Activated CD4-positive, alpha-beta T cell treated with anti-CD3 and anti-CD28 coated beads, Interleukin-2, amount 50 U/mL, for 24 hours (primary cell): ENCODE data around the gene FYB2.
"Not testable (repeated sequence)": the region's sequence is repeated elsewhere in the genome, so short reads cannot be mapped to it uniquely, and the experiment has no call there.

Source experiments
- DNase-seq, 2 donors: peaks; one replicate each; pipeline ENCODE4 v3.0.0-alpha.2; 2020; ENCODE audit warnings: low read depth in 1 of 2, low spot score in 1 of 2

FYB2 gene

DNA sequence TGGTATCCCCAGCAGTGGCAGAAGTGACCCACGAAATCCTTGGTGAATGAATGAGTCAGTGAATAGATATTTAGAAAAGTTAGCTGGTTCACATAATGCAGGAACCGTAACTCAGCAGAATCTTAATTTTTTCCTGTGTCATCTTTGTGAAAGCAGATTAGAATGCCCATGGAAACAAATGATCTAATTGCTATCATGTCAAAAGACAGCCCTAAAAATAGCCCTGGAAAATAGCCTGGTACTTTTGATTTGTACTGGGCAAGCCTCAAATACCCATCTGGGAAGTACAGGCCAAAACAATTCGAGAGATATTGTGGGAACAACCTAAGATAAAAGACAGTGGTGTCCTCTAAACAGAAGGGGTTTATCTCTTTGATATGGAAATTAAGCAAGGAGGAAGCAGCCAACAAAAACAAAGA is 21.1 kb downstream of the FYB2 start:
- no peak for DNase-seq

DNA sequence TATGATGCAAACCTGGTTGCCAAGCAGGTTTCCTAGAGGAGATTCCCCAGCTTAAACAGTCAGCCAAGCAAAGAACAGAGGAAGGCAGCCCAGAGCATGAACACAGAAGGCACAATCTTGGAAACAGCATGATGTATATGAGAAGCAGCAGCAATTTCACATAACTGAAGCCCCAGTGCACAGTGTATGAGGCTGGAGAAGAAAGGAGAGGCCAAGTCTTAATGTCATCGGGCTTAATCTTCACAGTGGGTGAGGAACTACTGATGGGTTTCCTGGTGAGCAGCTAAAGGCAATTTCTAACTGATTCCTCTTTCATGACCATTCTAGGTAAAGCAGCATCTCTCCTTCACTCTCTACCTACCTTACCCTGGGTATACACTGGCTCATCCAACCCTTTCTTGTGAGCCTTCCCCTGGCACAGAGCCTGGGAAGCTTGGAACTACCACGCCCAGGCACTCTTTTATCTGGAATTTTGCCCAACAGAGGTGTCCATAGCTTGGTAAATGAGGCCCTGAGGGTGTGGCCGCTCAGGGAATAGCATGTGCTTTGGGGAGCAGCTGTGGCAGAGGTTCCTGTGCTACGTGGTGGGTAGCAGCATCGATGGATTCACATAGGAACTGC is 22.0 kb downstream of the FYB2 start:
- DNase-seq: no peak

DNA sequence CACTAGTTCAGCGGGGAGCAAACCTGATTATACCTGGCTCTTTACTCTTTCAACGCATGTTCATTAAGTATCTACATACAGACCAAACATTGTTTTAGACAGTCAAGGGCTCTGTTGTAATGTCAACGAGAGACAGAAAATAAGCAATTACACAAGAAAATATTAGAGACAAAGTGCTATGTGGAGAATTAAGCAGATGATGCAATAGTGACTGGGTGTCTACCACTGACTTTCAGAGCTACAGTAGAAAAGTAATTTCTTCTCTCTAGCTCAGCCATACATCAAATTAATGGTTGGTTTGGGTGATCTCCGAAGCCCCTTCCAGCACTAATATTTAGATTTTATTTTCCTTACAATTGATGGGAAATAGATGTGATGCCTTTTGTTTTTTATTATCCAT is 23.3 kb downstream of the FYB2 start:
- no peak for DNase-seq

DNA sequence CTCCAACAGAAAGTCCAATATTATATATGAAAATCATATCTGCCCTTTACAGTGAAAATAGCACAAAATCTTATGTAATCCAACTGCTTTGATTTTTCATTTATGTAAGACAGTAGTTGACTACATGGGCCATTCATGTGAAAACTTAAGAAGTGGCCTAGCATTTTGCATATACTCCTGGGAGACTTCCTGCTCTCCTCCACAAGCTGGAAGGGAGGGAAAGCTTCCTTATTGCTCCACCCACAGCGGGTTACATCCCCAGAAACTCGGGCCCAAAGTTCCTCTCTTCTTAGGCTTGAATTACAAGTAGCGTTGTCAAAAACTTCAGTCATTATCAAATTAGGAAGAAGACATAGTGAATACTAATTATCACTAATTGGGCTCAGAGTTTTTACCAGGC is 29.2 kb downstream of the FYB2 start:
- no peak for DNase-seq

DNA sequence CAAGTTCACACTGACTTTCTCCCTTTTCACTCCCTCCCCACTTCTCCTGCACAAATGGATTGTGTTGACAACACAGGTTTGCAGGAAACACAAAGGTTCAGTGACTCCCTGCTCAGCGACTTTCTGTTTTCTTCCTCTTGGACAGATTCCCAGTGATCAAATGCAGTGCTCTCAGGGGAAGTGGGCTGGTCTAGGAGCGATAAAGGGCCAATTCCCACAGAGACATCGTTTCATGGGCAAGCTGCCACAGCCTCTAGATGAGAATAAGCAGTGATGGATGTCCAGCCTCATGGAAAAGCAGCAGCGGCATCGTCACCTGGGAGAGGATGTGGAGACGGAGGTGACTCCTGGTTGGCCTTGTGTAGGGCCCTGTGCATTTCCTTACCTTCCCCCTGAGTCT is 30.6 kb downstream of the FYB2 start:
- DNase-seq: no peak

DNA sequence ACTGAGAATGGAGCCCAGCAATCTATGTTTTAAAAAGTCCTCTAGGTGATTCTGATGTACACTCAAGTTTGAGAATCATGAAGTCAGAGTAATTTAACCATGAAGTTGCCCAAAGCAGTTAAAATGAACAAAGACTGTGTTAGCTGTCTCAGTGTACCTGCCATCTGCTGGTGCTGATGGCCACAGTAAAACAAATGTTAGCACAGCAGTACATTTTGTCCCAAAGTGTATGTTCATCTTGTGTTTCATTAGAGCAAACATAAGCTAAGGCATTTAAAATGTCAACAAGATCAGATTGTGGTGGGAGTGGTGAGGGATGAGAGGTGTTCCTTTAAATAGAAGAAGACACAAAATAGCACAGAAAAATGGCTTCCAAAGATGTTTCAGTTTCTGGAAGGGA is 31.1 kb downstream of the FYB2 start:
- no peak for DNase-seq

DNA sequence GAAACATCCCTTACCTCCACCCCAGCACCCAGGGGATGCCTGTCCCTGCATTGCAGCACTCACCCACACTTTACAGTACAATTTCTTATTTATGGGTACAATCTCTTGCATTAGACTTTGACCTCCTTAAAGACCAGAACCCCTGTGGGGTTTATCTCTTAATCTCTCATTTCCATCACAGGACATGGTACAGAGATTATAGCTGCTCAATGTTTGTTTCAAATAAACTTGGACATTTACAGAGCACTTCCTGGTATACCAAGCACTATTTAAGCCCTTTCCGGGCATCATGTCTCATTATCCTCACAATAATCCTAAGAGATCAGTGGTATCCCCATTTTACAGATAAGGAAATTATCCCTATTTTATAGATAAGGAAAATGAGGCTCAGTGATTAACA is 31.9 kb downstream of the FYB2 start:
- no peak for DNase-seq

DNA sequence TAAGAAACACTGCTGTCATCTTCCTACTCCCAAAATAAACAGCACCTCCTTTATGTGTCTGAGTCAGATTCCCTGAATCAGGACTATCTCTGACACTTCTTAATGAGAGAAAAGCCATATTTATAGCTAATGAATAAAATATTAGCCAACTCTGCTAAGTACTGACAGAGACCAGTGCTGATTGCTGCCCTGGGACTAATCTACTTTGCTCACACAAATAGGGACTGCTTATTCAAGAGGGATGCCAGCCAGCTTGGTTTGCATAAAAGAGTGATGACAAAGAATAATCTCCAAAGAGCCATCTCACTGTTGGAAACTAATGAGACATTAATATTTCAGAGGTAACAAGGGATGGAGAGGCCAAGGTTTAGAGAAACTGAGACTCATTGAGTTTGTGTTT is 36.4 kb downstream of the FYB2 start:
- DNase-seq: no peak

DNA sequence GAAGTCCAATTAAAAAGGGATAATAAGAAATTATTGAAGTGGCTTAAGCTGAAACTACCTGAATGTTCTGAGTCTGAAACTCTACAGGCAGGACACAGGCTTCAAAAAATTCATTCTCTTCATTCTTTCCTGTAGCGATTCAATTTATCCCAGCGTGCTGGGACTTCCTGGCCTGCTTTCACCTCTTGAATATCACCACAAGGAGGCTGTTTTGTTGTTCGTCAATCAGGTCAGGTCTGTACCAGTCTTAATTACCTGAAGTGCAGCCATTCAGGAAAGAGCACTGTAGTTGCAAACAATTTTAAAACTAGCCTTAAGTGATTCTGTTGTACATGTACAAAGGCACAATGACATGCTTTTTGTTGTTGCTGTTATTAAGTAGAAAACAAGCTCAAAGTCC is 38.4 kb downstream of the FYB2 start:
- no peak for DNase-seq

DNA sequence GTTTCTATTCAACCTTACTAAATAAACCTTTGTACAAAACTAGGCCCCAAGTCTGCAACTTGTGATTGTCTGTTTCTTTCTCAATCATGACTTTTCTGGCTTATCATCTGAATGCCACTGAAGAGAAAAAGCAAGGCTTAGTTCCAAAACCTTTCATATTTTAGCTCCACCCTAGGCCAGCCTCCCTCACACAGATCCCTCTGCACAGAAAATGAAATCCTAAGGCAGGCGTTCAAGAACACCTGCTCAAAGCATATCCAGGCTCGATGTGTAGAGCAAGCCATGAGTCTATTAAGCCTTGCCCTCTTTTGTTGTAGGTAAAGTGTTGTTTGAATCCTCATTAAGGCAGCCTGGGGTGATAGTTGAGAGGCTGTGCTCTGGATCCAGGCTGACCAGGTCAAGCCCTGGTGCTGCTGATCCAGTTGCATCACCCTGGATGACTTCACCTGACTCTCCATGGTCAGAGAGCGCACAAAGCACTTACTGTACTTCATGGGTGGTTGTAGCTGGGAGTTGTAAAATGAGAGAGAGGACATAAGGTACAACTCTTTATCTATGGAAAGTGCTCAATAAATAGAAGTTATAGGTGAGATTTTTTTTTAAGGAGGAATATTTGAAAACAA is 39.0 kb downstream of the FYB2 start:
- DNase-seq: no peak

DNA sequence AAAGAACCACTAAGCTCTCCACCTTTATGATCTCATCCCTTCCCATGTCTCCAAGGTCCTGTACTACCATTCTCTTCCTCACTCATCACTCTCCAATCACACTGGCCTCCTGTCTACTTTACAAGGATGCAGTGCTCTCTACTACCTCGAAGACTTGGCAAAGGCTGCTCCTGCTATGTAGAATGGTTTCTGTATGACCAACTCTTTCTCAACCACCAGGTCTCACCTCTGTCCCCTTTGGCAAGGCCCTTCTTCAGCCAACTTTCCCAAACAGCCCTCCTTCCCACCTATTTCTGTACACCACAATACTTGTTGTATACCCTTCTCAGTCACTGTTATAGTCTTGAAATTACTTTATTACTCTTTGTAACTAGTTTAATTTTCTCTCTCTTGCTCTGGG is 41.2 kb downstream of the FYB2 start:
- no peak for DNase-seq

DNA sequence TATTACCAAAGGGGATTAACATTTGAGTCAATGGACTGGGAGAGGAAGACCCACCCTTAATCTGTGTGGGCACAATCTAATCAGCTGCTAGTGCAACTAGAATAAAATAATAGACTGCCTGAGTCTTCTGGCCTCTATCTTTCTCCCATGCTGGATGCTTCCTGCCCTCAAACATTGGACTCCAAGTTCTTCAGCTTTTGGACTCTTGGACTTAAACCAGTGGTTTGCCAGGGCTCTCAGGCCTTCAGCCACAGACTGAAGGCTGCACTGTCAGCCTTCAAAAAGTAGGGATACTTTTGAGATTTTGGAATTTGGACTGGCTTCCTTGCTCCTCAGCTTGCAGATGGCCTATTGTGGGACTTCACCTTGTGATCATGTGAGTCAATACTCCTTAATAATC is 44.5 kb downstream of the FYB2 start:
- DNase-seq: not testable (repeated sequence)

DNA sequence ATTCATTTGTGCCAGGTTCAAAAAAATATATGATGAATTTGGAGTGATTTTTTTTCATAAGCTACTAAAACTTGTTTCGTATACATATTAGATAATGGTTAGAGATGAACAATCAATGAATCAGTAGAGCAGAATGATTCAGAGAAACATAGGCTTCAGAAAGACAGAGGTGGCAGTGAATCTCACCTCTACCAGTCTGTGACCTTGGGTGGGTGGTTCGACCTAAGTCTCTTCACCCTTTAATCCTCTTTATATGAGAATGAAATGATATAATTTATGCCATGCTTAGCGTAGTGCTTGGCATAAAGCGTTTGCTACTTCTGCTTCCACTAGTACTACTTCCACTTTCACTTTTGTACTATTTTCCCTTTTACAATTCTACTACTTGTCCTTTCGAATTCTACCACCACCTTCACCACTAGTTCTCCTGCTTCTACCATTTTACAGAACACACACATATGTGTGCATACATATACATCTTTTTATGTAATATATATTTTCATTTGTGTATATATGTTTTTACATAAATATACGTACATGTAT is 45.1 kb downstream of the FYB2 start:
- no peak for DNase-seq

DNA sequence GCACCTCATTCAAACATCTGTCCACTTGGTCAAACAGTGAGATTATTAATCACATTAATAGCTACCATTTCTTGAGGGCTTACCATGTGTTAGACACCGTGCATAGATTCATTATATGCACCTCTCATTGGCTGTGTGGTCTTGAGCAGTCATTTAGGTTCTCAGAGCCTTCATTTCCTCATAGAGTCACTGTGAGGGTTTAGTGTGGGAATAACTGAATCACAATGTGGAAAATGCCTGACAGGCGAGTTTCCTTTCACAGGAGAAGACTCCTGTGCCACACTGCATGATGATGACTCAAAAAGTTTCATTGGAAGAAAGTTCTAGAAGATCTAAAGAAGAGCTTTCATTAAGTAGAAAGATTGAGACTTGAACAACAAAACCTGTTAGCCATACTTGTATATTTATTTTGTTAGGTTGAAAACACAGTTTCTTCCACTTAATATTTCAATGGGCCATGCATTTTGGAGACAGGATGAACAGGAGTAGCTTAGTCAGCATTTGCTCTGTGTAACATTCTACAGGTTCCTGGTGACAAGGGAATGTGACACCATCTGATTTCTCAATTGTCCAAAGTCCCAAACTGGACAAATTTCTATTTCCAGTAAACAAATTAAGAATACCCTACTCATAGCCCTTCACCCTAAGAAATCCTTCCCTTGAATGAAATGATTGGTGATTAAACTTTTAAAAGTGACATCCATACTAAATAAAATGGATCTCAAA is 45.7 kb downstream of the FYB2 start:
- no peak for DNase-seq

DNA sequence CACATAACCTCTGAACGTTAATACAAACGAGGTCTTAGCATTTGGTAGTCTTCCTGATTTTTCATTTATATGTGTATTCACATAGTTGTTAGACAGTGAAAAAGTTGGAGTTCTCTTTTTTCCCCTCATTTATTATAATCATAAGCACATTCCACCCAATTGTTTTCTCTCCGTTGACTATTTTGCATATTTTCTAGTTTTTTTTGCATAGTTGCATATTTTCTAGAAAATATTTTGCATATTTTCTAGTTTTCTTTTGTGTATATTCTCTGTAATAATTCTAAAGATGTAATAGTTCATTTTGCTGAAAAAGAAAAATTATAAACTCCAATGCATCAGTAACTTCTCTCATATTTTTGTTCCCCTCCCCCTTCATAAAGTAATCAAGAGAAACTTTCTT is 47.5 kb downstream of the FYB2 start:
- DNase-seq: no peak

DNA sequence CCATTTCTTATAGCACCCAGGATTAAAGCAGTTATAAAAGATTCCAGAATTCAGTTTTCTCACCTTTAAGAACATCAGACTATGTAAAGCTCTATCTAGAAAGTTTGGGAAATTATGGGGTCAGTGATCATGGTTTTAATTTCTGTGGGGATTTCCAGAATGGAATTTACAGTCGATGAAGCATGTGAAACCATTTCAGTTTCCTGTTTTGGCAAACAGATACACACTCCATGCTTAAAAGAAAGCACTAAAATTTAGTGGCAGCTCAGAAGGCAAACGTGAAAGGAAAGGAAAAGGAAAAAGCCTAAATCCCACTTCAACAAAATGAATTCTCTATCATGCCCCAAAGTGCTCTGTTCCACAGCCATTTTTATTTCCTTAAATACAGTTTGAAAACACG is 60.4 kb downstream of the FYB2 start:
- DNase-seq: no peak

DNA sequence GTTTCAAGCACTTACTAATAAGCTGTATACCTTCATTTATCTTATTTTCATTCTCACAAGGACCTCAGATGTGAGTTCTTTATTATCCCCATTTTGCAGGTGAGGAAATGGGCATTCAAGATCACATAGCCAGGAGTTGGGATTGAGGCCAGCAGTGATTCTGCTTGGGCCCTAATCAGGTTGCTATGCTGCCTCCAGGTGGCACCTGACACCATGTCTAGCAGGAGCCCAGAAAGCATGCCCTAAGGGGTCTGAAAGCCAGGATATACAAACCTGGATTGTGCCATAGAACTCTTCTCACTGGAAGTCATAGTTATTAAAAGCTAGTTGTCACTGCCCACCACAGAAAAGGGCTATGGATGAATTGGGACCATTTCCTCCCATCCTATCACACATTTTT is 61.1 kb downstream of the FYB2 start:
- DNase-seq: no peak

DNA sequence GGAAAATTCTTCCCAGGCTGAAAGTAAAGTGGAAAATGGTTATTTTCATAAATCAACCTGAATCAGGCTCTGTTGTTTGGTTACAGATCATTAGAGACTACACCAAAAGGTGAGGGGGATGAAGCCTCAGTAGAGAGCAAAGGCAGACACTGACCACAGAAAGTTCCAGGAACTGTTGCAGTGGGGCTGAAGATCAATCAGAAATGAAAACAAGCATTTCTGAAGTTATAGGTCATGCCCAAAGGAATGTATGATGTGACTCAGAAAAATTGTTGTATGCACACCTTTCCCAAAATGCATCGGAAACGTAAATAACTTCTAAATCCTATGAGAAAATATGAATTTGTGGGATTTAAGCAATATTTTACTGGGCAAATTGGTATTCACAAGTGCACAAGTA is 63.3 kb downstream of the FYB2 start:
- DNase-seq: no peak

DNA sequence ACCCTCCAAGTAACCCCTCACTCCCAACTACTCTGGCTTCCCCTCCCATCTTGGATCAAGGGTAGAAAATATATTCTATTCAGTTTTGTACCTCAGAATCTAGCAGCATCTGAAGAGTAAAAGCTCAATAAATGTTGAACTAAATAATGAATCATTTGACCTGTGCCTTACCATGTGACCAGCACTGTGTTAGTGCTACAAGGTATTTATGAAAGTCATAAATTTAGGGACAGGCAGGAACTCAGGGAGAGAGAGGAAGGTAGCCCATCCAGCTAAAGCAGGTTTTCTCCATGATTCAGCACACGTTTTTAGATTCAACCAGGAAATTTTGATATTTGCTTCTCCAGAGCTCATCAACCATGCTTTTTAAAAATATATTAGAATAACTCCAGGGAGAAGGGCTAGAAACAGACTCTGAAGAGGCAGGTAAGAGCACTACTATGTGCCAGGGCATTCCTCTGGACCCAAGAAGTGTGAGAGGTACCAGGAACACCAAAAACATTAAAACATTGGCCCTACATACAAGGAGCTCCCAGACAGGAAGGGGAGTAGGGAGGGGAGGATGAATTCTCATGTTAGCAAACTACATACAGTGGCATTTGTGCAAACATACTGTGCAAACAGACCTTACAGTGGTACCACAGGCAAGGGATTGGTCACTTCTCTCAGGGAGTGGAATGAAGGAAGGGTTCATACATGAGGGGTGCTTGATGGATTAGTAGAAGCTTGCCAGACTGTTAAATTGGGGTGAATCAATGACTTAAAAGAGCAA is 64.3 kb downstream of the FYB2 start:
- no peak for DNase-seq

DNA sequence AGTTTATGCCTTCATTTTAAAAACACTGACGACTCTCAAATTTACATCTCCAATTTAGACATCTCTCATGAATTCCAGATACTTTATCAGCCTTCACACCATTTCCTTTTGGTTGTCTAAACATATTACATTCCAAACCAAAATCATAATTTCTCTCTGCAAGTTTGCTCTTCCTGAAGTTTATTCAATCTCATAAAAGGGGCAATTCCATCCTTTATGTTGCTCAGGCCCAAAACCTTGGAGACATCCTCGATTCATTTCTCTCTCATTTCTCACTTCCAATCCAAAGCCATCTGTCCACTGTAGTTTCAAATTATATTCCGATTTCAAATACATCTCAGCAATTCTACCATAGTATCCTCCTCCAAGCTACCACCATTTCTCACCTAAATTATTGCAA is 74.0 kb downstream of the FYB2 start:
- DNase-seq: no peak

DNA sequence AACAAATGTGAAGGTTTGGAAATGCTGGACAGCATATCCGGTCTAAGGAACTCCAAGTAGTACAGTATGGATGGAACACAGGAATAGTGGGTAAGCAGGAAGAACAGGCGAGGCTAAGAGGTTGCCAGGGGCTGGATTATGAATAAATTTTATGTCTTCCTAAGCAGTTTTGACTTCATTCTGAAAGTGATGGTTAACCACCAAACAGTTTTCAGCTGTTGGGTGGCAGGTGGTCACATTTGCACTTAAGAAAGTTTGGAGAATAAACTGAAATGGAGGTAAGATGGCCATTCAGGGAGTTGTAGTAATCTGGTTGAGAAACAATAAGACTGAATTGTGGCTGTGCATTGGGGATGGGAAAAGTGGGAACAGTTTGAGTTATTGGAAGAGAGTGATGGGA is 90.2 kb downstream of the FYB2 start:
- DNase-seq: no peak

DNA sequence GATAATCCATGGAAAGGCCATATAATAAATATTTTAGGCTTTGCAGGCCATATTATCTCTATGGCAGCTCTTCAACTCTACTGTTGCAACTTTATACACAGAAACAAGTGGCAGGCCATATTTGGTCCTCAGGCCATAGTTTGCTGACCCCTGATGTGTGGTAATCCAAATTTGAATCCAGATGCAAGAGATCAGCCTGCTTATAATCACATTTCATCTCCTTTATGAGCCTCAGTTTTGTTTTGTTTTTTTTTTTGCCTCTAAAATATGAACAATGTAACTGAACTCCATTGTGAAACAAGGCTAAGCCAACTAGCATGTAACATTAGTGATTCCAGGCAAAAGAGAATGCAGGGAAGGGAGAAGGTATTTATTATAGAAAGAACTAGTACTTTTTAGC is 92.5 kb downstream of the FYB2 start:
- DNase-seq: no peak
